WTC11 (cell line): Measurements from ENCODE around the gene LAMC2. TPM values are rescaled to one million over a fixed set of nuclear protein-coding genes. Genes with fewer than 3 reads are reported as not detected.

Source experiments
- ATAC-seq: fragments of 200-7000 bp; cut with Tn5 transposase; 2 replicates; pipeline ENCODE4 v1.10.0; 2021; ENCODE audit warnings: mild to moderate bottlenecking, moderate library complexity
- CTCF ChIA-PET: fragments of 300-600 bp; sonication (Branson Sonifier 250); formaldehyde crosslinking; loops from one replicate; lab custom pipeline; 2021; ENCODE audit warnings: antibody characterized with exemption; lab: Charles Lee
- POLR2A ChIA-PET: fragments of 350-600 bp; sonication (Branson Sonifier 250); formaldehyde crosslinking; loops from one replicate; lab custom pipeline; 2021; ENCODE audit warnings: antibody characterized with exemption; lab: Charles Lee
- DNase-seq: peaks from one replicate; pipeline ENCODE4 v3.0.0; 2021; ENCODE audit warnings: low spot score
- H3K27ac Mint-ChIP-seq: 2 replicates; pipeline ENCODE4 v1.8.0; 2021; ENCODE audit warnings: mixed read lengths
- H3K27me3 Mint-ChIP-seq: 2 replicates; pipeline ENCODE4 v1.8.0; 2021; ENCODE audit warnings: low read depth, mild to moderate bottlenecking, moderate library complexity, mixed read lengths
- H3K36me3 Mint-ChIP-seq: 2 replicates; pipeline ENCODE4 v1.8.0; 2021; ENCODE audit warnings: mixed read lengths
- H3K4me1 Mint-ChIP-seq: 2 replicates; pipeline ENCODE4 v1.8.0; 2022; ENCODE audit warnings: mixed read lengths
- H3K4me3 Mint-ChIP-seq: 2 replicates; pipeline ENCODE4 v1.8.0; 2021; ENCODE audit warnings: mild to moderate bottlenecking, moderate library complexity, mixed read lengths
- H3K9me3 Mint-ChIP-seq: 2 replicates; pipeline ENCODE4 v1.8.0; 2021; ENCODE audit warnings: mixed read lengths
- CREB1 ChIP-seq: sonication (generic); formaldehyde crosslinking; IDR thresholded peaks from 2 replicates; pipeline ENCODE4 v1.8.0; 2023; ENCODE audit warnings: mild to moderate bottlenecking, missing genetic modification reagents
- ELF4 ChIP-seq: sonication (generic); formaldehyde crosslinking; IDR thresholded peaks from 2 replicates; pipeline ENCODE4 v1.8.1; 2022; ENCODE audit warnings: low read depth, mild to moderate bottlenecking, moderate library complexity, missing genetic modification reagents
- EMX1 ChIP-seq: fragments of 250-450 bp; sonication (Bioruptor Pico); IDR thresholded peaks from 2 replicates; pipeline ENCODE4 v1.8.0; 2021; ENCODE audit warnings: mild to moderate bottlenecking
- ESRRA ChIP-seq: sonication (generic); formaldehyde crosslinking; IDR thresholded peaks from 2 replicates; pipeline ENCODE4 v1.8.1; 2022; ENCODE audit warnings: mild to moderate bottlenecking, missing genetic modification reagents, borderline replicate concordance
- FOXP1 ChIP-seq: sonication (generic); formaldehyde crosslinking; IDR thresholded peaks from 2 replicates; pipeline ENCODE4 v1.8.0; 2022; ENCODE audit warnings: missing genetic modification reagents, mild to moderate bottlenecking, moderate library complexity, borderline replicate concordance
- GRHL2 ChIP-seq: fragments of 250-450 bp; sonication (Bioruptor Pico); IDR thresholded peaks from 2 replicates; pipeline ENCODE4 v1.8.0; 2022; ENCODE audit warnings: mild to moderate bottlenecking, moderate library complexity; ENCODE audit not compliant: insufficient replicate concordance, severe bottlenecking
- NFYB ChIP-seq: sonication (generic); formaldehyde crosslinking; conservative IDR thresholded peaks from 2 replicates; pipeline ENCODE4 v1.8.0; 2022; ENCODE audit warnings: low read depth, missing genetic modification reagents
- NR3C1 ChIP-seq: sonication (generic); formaldehyde crosslinking; conservative IDR thresholded peaks from 2 replicates; pipeline ENCODE4 v1.8.1; 2023; ENCODE audit warnings: low read depth, mild to moderate bottlenecking, missing genetic modification reagents
- RORB ChIP-seq: fragments of 250-450 bp; sonication (Bioruptor Pico); IDR thresholded peaks from 2 replicates; pipeline ENCODE4 v1.9.0; 2021; ENCODE audit warnings: mild to moderate bottlenecking
- SMAD3 ChIP-seq: sonication (generic); formaldehyde crosslinking; IDR thresholded peaks from 2 replicates; pipeline ENCODE4 v1.8.0; 2022; ENCODE audit warnings: missing genetic modification reagents, mild to moderate bottlenecking, borderline replicate concordance
- SP1 ChIP-seq: sonication (generic); formaldehyde crosslinking; conservative IDR thresholded peaks from 2 replicates; pipeline ENCODE4 v1.8.1; 2022; ENCODE audit warnings: missing genetic modification reagents
- TP53 ChIP-seq: sonication (generic); formaldehyde crosslinking; IDR thresholded peaks from 2 replicates; pipeline ENCODE4 v1.8.1; 2023; ENCODE audit warnings: mild to moderate bottlenecking, missing genetic modification reagents
- ZBTB21 ChIP-seq: sonication (generic); formaldehyde crosslinking; IDR thresholded peaks from 2 replicates; pipeline ENCODE4 v1.8.1; 2023; ENCODE audit warnings: mild to moderate bottlenecking, missing genetic modification reagents, borderline replicate concordance
- ZNF121 ChIP-seq: sonication (generic); formaldehyde crosslinking; IDR thresholded peaks from 2 replicates; pipeline ENCODE4 v1.8.0; 2023; ENCODE audit warnings: missing genetic modification reagents
- ZNF138 ChIP-seq: sonication (generic); formaldehyde crosslinking; conservative IDR thresholded peaks from 2 replicates; pipeline ENCODE4 v1.8.1; 2022; ENCODE audit warnings: mild to moderate bottlenecking, moderate library complexity, missing genetic modification reagents
- ZNF263 ChIP-seq: sonication (generic); formaldehyde crosslinking; IDR thresholded peaks from 2 replicates; pipeline ENCODE4 v1.8.1; 2022; ENCODE audit warnings: low read depth, mild to moderate bottlenecking, moderate library complexity, missing genetic modification reagents
- total RNA-seq: library from RNA; stranded (reverse); gene quantifications from 3 replicates; pipeline ENCODE4 v1.2.3, GENCODE V29; 2021
- TF ChIP-seq, protein P1 (sequence below): sonication (generic); formaldehyde crosslinking; IDR thresholded peaks from 2 replicates; pipeline ENCODE4 v1.8.1; 2022; ENCODE audit warnings: mild to moderate bottlenecking, moderate library complexity, missing genetic modification reagents
- TF ChIP-seq, protein P2 (sequence below): sonication (generic); formaldehyde crosslinking; IDR thresholded peaks from 2 replicates; pipeline ENCODE4 v1.8.1; 2022; ENCODE audit warnings: low read depth, missing genetic modification reagents, borderline replicate concordance
- TF ChIP-seq, protein P3 (sequence below): fragments of 250-450 bp; sonication (Bioruptor Pico); IDR thresholded peaks from 2 replicates; pipeline ENCODE4 v2.1.2; 2022; ENCODE audit warnings: mild to moderate bottlenecking, moderate library complexity
- TF ChIP-seq, protein P4 (sequence below): fragments of 250-450 bp; sonication (Bioruptor Pico); IDR thresholded peaks from 2 replicates; pipeline ENCODE4 v1.9.0; 2021; ENCODE audit warnings: mild to moderate bottlenecking, borderline replicate concordance
- TF ChIP-seq, protein P5 (sequence below): fragments of 250-450 bp; sonication (Bioruptor Pico); IDR thresholded peaks from 2 replicates; pipeline ENCODE4 v1.8.0; 2021; ENCODE audit warnings: mild to moderate bottlenecking
- TF ChIP-seq, protein P6 (sequence below): sonication (generic); formaldehyde crosslinking; IDR thresholded peaks from 2 replicates; pipeline ENCODE4 v1.8.1; 2023; ENCODE audit warnings: mild to moderate bottlenecking, missing genetic modification reagents

LAMC2 gene
- total RNA-seq, 1 experiment from 2014 or later = 7.9 TPM

DNA sequence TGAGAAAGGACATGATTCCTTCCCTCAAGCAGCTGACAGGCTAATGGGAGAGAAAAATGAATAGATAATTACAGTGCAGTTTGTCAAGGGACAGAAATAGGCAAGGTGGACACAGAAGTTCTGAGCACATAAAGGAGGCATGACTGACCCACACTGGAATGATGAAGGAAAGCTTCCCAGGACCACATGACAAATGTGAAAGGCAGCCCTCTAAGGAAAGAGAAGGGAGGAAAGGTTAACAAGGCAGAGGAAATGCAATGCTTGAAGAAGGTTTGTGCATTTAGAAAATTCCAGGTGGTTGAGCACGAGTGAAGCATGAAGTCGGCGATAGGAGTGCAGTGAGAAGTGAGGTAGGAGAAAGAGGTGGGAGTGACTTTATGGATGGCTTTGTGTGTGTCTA, 37.4 kb downstream of the LAMC2 start (continued):
- no peak for TF ChIP-seq ZNF121 (CRISPR knock-in tag)
- TF ChIP-seq, protein P1, sequence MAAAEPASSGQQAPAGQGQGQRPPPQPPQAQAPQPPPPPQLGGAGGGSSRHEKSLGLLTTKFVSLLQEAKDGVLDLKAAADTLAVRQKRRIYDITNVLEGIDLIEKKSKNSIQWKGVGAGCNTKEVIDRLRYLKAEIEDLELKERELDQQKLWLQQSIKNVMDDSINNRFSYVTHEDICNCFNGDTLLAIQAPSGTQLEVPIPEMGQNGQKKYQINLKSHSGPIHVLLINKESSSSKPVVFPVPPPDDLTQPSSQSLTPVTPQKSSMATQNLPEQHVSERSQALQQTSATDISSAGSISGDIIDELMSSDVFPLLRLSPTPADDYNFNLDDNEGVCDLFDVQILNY (CRISPR knock-in tag) = no peak

DNA sequence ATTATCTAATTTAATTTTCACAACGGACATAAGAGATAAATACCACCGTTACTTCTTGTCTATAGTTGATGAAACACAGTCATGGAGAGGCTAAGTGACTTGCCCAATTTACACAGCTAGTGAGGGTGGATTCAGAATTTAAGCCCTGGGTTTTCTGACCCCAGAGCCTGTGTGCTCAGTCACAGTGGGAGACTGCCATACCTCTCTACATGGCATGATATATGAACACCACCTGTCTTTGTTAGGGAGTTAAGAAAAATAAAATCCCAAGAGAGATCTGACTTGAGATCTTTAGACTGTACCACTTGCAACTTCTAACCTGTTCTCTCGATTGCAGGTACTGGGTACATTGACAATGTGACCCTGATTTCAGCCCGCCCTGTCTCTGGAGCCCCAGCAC, 40.3 kb downstream of the LAMC2 start:
- Mint-ChIP-seq H3K4me1 (peaks cover 23% of the 10 kb centered on the region), H3K27ac (no peak overlapping the region), H3K4me3 (no peak overlapping the region), H3K27me3 (no peaks in the 10 kb centered on the region), H3K36me3 (no peaks in the 10 kb centered on the region), H3K9me3 (no peaks in the 10 kb centered on the region)
- CTCF ChIA-PET = interaction anchor here (2.8 kb wide), 1 partner anchor 8 kb away, joined by 16 read pairs; no protein-coding TSS in a partner anchor
- no peak for DNase-seq
- TF ChIP-seq, protein P2, sequence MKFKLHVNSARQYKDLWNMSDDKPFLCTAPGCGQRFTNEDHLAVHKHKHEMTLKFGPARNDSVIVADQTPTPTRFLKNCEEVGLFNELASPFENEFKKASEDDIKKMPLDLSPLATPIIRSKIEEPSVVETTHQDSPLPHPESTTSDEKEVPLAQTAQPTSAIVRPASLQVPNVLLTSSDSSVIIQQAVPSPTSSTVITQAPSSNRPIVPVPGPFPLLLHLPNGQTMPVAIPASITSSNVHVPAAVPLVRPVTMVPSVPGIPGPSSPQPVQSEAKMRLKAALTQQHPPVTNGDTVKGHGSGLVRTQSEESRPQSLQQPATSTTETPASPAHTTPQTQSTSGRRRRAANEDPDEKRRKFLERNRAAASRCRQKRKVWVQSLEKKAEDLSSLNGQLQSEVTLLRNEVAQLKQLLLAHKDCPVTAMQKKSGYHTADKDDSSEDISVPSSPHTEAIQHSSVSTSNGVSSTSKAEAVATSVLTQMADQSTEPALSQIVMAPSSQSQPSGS (CRISPR knock-in tag) = no peak
- TF ChIP-seq SMAD3 (CRISPR knock-in tag) (no peak), ZNF138 (no peak), ZNF263 (CRISPR knock-in tag) (no peak), RORB (CRISPR knock-in tag) (no peak), SP1 (CRISPR knock-in tag) (no peak), NR3C1 (CRISPR knock-in tag) (no peak), GRHL2 (CRISPR knock-in tag) (no peak), ELF4 (CRISPR knock-in tag) (no peak), ZBTB21 (CRISPR knock-in tag) (no peak), EMX1 (CRISPR knock-in tag) (no peak), FOXP1 (CRISPR knock-in tag) (no peak), ESRRA (CRISPR knock-in tag) (no peak), TP53 (CRISPR knock-in tag) (no peak), NFYB (CRISPR knock-in tag) (no peak), CREB1 (no peak)
- TF ChIP-seq, protein P3, sequence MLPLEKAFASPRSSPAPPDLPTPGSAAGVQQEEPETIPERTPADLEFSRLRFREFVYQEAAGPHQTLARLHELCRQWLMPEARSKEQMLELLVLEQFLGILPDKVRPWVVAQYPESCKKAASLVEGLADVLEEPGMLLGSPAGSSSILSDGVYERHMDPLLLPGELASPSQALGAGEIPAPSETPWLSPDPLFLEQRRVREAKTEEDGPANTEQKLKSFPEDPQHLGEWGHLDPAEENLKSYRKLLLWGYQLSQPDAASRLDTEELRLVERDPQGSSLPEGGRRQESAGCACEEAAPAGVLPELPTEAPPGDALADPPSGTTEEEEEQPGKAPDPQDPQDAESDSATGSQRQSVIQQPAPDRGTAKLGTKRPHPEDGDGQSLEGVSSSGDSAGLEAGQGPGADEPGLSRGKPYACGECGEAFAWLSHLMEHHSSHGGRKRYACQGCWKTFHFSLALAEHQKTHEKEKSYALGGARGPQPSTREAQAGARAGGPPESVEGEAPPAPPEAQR = no peak
- TF ChIP-seq, protein P4, sequence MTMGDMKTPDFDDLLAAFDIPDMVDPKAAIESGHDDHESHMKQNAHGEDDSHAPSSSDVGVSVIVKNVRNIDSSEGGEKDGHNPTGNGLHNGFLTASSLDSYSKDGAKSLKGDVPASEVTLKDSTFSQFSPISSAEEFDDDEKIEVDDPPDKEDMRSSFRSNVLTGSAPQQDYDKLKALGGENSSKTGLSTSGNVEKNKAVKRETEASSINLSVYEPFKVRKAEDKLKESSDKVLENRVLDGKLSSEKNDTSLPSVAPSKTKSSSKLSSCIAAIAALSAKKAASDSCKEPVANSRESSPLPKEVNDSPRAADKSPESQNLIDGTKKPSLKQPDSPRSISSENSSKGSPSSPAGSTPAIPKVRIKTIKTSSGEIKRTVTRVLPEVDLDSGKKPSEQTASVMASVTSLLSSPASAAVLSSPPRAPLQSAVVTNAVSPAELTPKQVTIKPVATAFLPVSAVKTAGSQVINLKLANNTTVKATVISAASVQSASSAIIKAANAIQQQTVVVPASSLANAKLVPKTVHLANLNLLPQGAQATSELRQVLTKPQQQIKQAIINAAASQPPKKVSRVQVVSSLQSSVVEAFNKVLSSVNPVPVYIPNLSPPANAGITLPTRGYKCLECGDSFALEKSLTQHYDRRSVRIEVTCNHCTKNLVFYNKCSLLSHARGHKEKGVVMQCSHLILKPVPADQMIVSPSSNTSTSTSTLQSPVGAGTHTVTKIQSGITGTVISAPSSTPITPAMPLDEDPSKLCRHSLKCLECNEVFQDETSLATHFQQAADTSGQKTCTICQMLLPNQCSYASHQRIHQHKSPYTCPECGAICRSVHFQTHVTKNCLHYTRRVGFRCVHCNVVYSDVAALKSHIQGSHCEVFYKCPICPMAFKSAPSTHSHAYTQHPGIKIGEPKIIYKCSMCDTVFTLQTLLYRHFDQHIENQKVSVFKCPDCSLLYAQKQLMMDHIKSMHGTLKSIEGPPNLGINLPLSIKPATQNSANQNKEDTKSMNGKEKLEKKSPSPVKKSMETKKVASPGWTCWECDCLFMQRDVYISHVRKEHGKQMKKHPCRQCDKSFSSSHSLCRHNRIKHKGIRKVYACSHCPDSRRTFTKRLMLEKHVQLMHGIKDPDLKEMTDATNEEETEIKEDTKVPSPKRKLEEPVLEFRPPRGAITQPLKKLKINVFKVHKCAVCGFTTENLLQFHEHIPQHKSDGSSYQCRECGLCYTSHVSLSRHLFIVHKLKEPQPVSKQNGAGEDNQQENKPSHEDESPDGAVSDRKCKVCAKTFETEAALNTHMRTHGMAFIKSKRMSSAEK (CRISPR knock-in tag) = no peak
- TF ChIP-seq, protein P5, sequence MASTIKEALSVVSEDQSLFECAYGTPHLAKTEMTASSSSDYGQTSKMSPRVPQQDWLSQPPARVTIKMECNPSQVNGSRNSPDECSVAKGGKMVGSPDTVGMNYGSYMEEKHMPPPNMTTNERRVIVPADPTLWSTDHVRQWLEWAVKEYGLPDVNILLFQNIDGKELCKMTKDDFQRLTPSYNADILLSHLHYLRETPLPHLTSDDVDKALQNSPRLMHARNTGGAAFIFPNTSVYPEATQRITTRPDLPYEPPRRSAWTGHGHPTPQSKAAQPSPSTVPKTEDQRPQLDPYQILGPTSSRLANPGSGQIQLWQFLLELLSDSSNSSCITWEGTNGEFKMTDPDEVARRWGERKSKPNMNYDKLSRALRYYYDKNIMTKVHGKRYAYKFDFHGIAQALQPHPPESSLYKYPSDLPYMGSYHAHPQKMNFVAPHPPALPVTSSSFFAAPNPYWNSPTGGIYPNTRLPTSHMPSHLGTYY (CRISPR knock-in tag) = no peak
- TF ChIP-seq, protein P6, sequence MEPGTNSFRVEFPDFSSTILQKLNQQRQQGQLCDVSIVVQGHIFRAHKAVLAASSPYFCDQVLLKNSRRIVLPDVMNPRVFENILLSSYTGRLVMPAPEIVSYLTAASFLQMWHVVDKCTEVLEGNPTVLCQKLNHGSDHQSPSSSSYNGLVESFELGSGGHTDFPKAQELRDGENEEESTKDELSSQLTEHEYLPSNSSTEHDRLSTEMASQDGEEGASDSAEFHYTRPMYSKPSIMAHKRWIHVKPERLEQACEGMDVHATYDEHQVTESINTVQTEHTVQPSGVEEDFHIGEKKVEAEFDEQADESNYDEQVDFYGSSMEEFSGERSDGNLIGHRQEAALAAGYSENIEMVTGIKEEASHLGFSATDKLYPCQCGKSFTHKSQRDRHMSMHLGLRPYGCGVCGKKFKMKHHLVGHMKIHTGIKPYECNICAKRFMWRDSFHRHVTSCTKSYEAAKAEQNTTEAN = no peak
- POLR2A ChIA-PET = no interaction called here
- no peak for ATAC-seq
